PC-3 (cell line): ENCODE results near the gene PCSK5. TPM values are rescaled to one million over a fixed set of nuclear protein-coding genes. Genes with fewer than 3 reads are reported as not detected.
"Not testable (repeated sequence)": the region's sequence is repeated elsewhere in the genome, so short reads cannot be mapped to it uniquely, and the experiment has no call there.

Experiments
- ATAC-seq: fragments of 200-7000 bp; cut with Tn5 transposase; 2 replicates; pipeline ENCODE4 v1.9.1; 2020; ENCODE audit warnings: mild to moderate bottlenecking, moderate library complexity
- BruUV-seq: library from RNA; stranded (reverse); fragments of 400-500 nt; replicated peaks from 2 replicates; lab custom pipeline; 2021; lab: Mats Ljungman, UMichigan
- CTCF ChIA-PET: fragments of 300-600 bp; sonication (Branson Sonifier 250); formaldehyde crosslinking; loops from one replicate; lab custom pipeline; 2022; ENCODE audit warnings: antibody characterized with exemption; lab: Charles Lee
- POLR2A ChIA-PET: fragments of 300-600 bp; sonication (Branson Sonifier 250); formaldehyde crosslinking; loops from one replicate; lab custom pipeline; 2022; ENCODE audit warnings: antibody characterized with exemption; ENCODE audit not compliant: unreplicated experiment; lab: Charles Lee
- DNase-seq: peaks from one replicate; pipeline ENCODE4 v3.0.0-alpha.2; 2015
- H2AFZ ChIP-seq: fragments of 300-600 bp; sonication (generic); 2 replicates; pipeline ENCODE4 v1.6.0; 2016; ENCODE audit warnings: antibody characterized with exemption, low read length
- H3F3A ChIP-seq: fragments of 300-600 bp; sonication (generic); one replicate; pipeline ENCODE4 v1.6.0; 2017; ENCODE audit warnings: antibody characterized with exemption, low read length, control low read depth, mild to moderate bottlenecking; ENCODE audit not compliant: unreplicated experiment
- H3K27ac ChIP-seq: fragments of 300-600 bp; sonication (generic); 2 replicates; pipeline ENCODE4 v1.5.1; 2016; ENCODE audit warnings: mild to moderate bottlenecking, low read length
- H3K27me3 ChIP-seq: fragments of 300-600 bp; sonication (generic); 2 replicates; pipeline ENCODE4 v1.6.1; 2016; ENCODE audit warnings: low read length, mixed read lengths
- H3K36me3 ChIP-seq: fragments of 300-600 bp; sonication (generic); 2 replicates; pipeline ENCODE4 v1.6.1; 2016; ENCODE audit warnings: low read depth, mixed run types, low read length, mixed read lengths
- H3K4me1 ChIP-seq: fragments of 300-600 bp; sonication (generic); 2 replicates; pipeline ENCODE4 v1.5.1; 2016; ENCODE audit warnings: low read length; ENCODE audit not compliant: insufficient read depth
- H3K4me2 ChIP-seq: fragments of 300-600 bp; sonication (generic); 2 replicates; pipeline ENCODE4 v1.6.0; 2016; ENCODE audit warnings: low read length
- H3K4me3 ChIP-seq: fragments of 300-600 bp; sonication (generic); 2 replicates; pipeline ENCODE4 v1.5.1; 2016; ENCODE audit warnings: mild to moderate bottlenecking, low read length, mixed read lengths
- H3K79me2 ChIP-seq: fragments of 300-600 bp; sonication (generic); 2 replicates; pipeline ENCODE4 v1.6.1; 2017; ENCODE audit warnings: low read length, mixed read lengths
- H3K9ac ChIP-seq: fragments of 300-600 bp; sonication (generic); 2 replicates; pipeline ENCODE4 v1.6.0; 2016; ENCODE audit warnings: mild to moderate bottlenecking, low read length
- H3K9me2 ChIP-seq: fragments of 300-600 bp; sonication (generic); replicated peaks from 2 replicates; pipeline ENCODE4 v1.6.1; 2016; ENCODE audit warnings: mixed run types, low read length, mixed read lengths
- H3K9me3 ChIP-seq: fragments of 300-600 bp; sonication (generic); 2 replicates; pipeline ENCODE4 v1.6.1; 2016; ENCODE audit warnings: low read length, mixed read lengths
- H4K20me1 ChIP-seq: fragments of 300-600 bp; sonication (generic); 2 replicates; pipeline ENCODE4 v1.6.1; 2016; ENCODE audit warnings: low read length, mixed read lengths
- EZH2 ChIP-seq: fragments of 300-600 bp; sonication (generic); IDR thresholded peaks from one replicate; pipeline ENCODE4 v1.6.1; 2017; ENCODE audit warnings: antibody characterized with exemption, mild to moderate bottlenecking, low read length; ENCODE audit not compliant: unreplicated experiment
- EZH2phosphoT487 ChIP-seq: fragments of 300-600 bp; sonication (generic); IDR thresholded peaks from 2 replicates; pipeline ENCODE4 v1.6.1; 2018; ENCODE audit warnings: mild to moderate bottlenecking, antibody characterized with exemption, low read length, borderline replicate concordance
- intact Hi-C: fragments of 100-400 bp; cut with micrococcal nuclease; formaldehyde crosslinking; loops from 2 replicates; pipeline ENCODE4 v1.9.0; 2023
- total RNA-seq: library from RNA; depleted of rRNA; stranded (reverse); fragments of >200 nt; gene quantifications from 2 replicates; pipeline ENCODE4 v1.2.3, GENCODE V29; 2014
- TF ChIP-seq, protein P1 (sequence below): fragments of 300-600 bp; sonication (generic); conservative IDR thresholded peaks from 2 replicates; pipeline ENCODE4 v1.5.1; 2017; ENCODE audit warnings: antibody characterized with exemption, low read depth, mild to moderate bottlenecking, low read length

Gene PCSK5
- total RNA-seq, 1 experiment from 2014 or later = not detected

DNA sequence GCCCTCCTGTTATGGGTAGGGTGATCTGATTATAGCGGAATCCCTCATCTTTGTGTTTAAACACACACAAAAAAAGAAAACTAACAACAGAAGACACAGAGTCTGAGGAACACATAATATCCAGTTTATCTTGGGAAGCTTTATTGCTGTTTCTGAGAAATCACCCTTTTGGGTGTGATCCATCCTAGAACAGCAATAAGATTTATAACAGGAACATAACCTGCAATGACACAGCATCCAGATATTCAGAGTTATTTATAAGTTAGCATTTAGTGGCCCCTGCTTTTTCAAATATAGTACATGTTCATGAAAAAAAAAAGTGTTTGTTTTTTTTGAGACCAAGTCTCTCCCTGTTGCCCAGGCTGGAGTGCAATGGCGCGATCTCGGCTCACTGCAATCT lies 423.8 kb downstream of the PCSK5 start:
- CTCF ChIA-PET = no interaction called here
- intact Hi-C loops = no loop called here
- ATAC-seq (no peak), DNase-seq (no peak)
- no peaks in the 10 kb centered on the region for H3K36me3 ChIP-seq
- no peaks in the 10 kb centered on the region for H3K79me2 ChIP-seq
- TF ChIP-seq EZH2 (no peak), EZH2phosphoT487 (no peak)
- TF ChIP-seq, protein P1, sequence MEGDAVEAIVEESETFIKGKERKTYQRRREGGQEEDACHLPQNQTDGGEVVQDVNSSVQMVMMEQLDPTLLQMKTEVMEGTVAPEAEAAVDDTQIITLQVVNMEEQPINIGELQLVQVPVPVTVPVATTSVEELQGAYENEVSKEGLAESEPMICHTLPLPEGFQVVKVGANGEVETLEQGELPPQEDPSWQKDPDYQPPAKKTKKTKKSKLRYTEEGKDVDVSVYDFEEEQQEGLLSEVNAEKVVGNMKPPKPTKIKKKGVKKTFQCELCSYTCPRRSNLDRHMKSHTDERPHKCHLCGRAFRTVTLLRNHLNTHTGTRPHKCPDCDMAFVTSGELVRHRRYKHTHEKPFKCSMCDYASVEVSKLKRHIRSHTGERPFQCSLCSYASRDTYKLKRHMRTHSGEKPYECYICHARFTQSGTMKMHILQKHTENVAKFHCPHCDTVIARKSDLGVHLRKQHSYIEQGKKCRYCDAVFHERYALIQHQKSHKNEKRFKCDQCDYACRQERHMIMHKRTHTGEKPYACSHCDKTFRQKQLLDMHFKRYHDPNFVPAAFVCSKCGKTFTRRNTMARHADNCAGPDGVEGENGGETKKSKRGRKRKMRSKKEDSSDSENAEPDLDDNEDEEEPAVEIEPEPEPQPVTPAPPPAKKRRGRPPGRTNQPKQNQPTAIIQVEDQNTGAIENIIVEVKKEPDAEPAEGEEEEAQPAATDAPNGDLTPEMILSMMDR = no peak
- no peak overlapping the region for H2AFZ ChIP-seq
- POLR2A ChIA-PET = no interaction called here
- H4K20me1 ChIP-seq = no peaks in the 10 kb centered on the region
- no peak overlapping the region for H3K4me2 ChIP-seq
- no peak overlapping the region for H3K9ac ChIP-seq
- no peak overlapping the region for H3K27ac ChIP-seq
- no TSS peak for BruUV-seq
- H3K4me3 ChIP-seq = no peak overlapping the region
- H3K4me1 ChIP-seq = no peaks in the 10 kb centered on the region
- no peaks in the 10 kb centered on the region for H3K9me2 ChIP-seq
- no peaks in the 10 kb centered on the region for H3F3A ChIP-seq
- H3K27me3 ChIP-seq = no peaks in the 10 kb centered on the region
- H3K9me3 ChIP-seq = no peaks in the 10 kb centered on the region

DNA sequence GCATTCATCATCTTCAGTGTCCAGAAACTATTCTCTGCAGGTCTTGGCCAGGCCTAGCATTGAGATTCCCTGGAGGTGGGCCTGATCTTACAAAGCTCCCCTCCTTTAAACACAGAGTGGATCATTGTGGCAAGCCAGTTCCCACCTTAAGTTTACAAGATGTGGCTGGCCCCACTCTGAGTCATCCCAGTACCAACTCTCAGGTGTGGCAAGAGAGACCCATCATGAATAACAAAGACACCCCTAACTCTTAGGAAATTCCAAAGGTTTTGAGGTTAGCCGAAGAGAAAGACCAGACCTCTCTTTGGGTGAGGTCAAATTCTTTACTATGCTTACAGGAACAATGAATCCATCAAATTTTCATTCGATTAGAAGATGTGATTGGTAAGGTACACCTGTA lies 425.6 kb downstream of the PCSK5 start:
- ChIA-PET POLR2A (no interaction called here), CTCF (no interaction called here)
- Histone ChIP-seq H4K20me1 (no peaks in the 10 kb centered on the region), H3F3A (no peaks in the 10 kb centered on the region), H3K79me2 (no peaks in the 10 kb centered on the region), H3K27me3 (no peaks in the 10 kb centered on the region), H3K9me3 (no peaks in the 10 kb centered on the region), H3K4me1 (no peaks in the 10 kb centered on the region), H3K9ac (no peak overlapping the region), H3K36me3 (no peaks in the 10 kb centered on the region), H3K4me3 (no peak overlapping the region), H2AFZ (no peak overlapping the region), H3K9me2 (no peaks in the 10 kb centered on the region), H3K27ac (no peak overlapping the region), H3K4me2 (no peak overlapping the region)
- no peak for DNase-seq
- intact Hi-C loops = no loop called here
- TF ChIP-seq, protein P1 = no peak
- no peak for TF ChIP-seq EZH2phosphoT487
- no peak for TF ChIP-seq EZH2
- no TSS peak for BruUV-seq
- ATAC-seq = no peak

GRCh38 chr9:76319466-76319865 lies 429.0 kb downstream of the PCSK5 start:
- H3F3A ChIP-seq, intact Hi-C loops, H3K9me2 ChIP-seq, POLR2A ChIA-PET, H3K27ac ChIP-seq, ATAC-seq, H3K9ac ChIP-seq, H3K4me2 ChIP-seq, H3K27me3 ChIP-seq, H3K36me3 ChIP-seq, CTCF ChIA-PET, BruUV-seq, DNase-seq, H3K79me2 ChIP-seq, H3K9me3 ChIP-seq, H2AFZ ChIP-seq, H3K4me3 ChIP-seq, H3K4me1 ChIP-seq, H4K20me1 ChIP-seq: not testable (repeated sequence)
